Suppressor macrophage treated with lipopolysaccharide for 1 hour (primary cell): Measurements from ENCODE around the gene COLEC12.

Experiments used
- DNase-seq, 3 donors: peaks; one replicate each; pipeline ENCODE4 v3.0.0-alpha.2; 2020 to 2022

The COLEC12 gene

GRCh38 chr18:355678-356077 lies 144.8 kb downstream of the COLEC12 start:
- no peak for DNase-seq

DNA sequence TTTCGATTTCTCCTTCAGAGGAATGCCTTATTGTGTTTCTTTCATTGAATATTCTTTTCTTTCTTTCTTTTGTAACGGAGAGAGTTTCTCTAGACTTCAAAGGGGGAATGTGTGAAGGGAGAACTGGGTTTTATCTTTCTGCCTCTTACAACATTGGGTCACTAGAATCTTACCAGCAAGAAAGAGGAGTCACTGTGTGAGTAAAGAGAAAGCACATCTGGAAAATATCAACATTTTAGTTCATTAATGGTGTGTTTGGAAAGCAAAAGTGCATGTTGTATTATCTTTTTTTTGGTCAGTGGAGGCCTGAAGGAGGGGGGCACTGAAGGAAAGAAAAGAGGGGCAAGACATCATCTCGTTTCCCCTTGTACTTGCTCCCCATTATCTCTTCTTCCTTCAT lies 146.0 kb downstream of the COLEC12 start:
- no peak for DNase-seq

DNA sequence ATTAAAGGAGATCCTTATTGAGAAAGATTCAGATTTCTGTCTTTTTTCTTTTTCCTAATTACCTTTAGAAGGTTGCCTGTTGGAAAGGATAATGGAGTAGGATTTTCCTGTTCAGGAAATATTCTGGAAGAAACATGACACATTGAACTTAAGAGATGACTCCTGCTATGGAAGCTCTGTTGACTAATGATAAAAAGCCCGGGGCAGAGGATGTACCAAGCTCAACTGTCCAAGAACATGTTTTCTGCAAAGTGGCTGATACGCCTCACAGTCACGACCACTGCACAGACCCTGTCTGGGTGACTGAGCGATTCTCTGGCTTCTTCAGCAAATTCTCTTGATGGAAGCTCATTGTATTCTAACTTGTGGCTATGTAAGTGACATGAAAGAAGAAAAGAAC lies 146.5 kb downstream of the COLEC12 start:
- DNase-seq, result peak in 2 of 3 donors; percentile 37 to 44

DNA sequence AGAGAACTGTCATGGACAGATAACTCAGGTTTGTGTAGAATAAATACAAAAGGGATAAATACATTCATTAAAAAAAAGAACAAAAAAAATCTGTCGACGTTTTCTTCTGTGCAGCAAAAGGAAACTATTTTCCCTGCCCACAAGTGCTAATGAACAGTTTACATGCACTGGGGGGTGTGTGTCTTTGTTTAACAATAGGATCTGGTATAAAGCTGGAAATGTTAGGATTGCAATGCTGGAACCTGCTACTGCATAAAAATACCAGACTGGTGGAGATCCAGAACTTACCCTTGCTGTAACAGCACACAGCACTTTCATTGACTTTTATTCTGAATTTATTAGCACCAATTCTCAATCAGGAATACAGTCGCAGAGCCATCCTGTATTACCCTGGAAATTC lies 148.1 kb downstream of the COLEC12 start:
- no peak for DNase-seq

- no peak for DNase-seq
Observed at GRCh38 chr18:350953-351572, 149.4 kb downstream of the COLEC12 start.

- no peak for DNase-seq
Observed at GRCh38 chr18:346600-346999, 153.9 kb downstream of the COLEC12 start.

GRCh38 chr18:341102-341501 lies 159.4 kb downstream of the COLEC12 start:
- DNase-seq, result no peak

- no peak for DNase-seq
Observed at GRCh38 chr18:340044-340443, 160.5 kb downstream of the COLEC12 start.

DNA sequence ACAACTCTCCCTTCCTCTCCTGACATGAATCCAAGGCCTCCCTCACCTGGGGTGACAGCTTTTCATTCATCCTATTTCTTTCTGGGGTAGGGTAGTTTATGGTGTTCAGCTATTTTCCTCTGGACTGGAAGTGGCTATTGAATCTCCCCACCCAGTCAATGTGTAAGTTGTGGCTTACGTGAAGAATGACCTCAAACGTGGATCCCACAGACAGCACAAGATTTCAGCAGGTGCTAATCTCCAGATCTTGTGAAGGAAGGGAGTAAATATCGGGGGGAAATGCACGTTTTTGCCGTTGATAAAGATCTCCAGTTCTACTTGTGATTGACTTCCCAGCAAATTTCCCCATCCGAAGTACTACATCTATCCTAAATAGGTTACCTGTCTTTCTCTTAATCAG lies 161.3 kb downstream of the COLEC12 start:
- no peak for DNase-seq

GRCh38 chr18:336713-337112 lies 163.8 kb downstream of the COLEC12 start:
- DNase-seq, result peak; percentile 62 to 79 (median 68)

DNA sequence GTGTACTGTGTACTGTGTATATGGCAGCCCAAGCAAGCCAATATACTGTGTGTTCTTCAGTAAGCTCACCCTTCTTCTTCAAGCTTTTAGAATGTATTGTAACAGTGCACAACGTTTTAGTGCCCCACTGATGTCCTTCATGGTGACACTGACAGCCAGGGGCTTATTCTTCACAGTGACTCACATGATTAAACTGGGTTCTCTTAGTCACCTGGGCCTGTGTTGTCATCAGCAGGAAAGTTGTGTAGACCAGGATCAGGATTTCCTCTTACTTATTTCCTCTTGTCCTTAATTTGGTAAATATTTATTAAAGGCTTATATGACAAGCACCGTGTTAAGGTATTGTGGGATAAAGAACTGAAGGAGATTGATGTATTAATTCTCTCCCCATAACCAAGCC lies 164.8 kb downstream of the COLEC12 start:
- DNase-seq, result peak; percentile 49 to 70 (median 69)

GRCh38 chr18:334575-335132 lies 165.8 kb downstream of the COLEC12 start:
- no peak for DNase-seq

- no peak for DNase-seq
Observed at GRCh38 chr18:332721-333510, 167.6 kb downstream of the COLEC12 start.

DNA sequence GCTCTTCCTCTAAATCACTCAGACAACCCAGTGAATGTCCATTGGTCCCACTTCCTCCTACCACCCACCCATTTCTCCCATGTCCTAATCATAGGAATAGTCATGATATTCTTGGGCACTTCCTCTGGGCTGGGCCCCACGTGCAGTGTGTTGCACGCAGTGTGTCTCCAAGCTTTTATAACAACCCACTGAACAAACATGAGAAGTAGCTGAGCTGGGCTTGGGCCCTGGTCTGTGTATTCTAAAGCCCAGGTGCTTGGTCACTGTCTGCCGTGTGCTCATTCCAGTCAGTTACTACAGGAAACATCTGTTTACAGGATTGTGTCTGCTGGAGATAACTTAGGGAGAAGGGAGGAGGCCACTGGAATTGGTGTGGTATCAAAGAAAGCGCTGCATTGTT lies 168.5 kb downstream of the COLEC12 start:
- DNase-seq, result peak; percentile 82 to 88 (median 85)

- peak in 2 of 3 donors; percentile 24 to 37 for DNase-seq
Observed at GRCh38 chr18:331221-331821, 169.2 kb downstream of the COLEC12 start.

GRCh38 chr18:328928-329327 lies 171.6 kb downstream of the COLEC12 start:
- no peak for DNase-seq

- no peak for DNase-seq
Observed at GRCh38 chr18:326846-327245, 173.7 kb downstream of the COLEC12 start.

DNA sequence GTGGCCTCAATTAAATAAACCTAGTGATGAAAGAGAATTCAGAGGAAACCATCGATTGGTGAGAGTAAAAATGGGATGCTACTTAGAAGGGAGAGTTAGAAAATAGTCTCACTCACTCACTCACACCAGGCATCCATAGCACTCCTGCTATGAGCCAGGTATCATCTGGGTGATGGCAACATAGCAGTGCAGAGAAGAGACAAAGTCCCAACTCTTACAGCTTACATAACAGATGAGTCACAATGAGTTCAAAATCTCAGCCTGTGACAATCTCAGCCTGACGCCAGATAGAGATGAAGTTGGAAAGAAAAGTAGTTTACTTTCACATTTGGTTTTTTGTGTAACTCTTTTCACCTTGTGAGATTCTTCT lies 177.3 kb downstream of the COLEC12 start:
- peak; percentile 59 to 81 (median 81) for DNase-seq

DNA sequence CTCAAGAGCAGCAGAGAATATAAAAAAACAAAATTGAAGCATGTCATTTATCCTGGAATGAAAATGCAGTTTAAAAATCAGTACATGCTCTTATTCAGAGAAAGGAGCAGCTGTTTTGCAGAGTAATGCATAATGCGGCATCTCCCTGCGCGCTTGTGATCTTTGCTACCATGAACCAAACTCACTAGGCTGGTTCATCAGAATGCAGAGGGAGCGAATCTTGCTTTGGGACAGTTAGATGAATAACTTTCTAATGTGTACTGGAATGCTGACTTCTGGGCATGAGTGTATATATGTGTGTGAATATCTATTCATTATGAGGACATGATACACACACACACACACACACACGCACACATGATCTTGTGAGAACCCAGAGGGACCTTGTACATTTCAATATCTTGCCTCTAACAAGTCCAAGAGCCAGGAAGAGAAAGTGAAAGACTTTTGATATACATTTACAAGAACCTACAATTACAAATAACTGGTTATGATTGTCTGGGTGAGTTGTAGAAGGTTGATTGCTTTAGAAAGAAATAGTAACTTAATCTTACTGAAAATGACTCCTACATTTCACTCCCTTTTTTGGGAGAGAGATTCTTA lies 178.5 kb downstream of the COLEC12 start:
- DNase-seq, result peak in 2 of 3 donors; percentile 18 to 36

DNA sequence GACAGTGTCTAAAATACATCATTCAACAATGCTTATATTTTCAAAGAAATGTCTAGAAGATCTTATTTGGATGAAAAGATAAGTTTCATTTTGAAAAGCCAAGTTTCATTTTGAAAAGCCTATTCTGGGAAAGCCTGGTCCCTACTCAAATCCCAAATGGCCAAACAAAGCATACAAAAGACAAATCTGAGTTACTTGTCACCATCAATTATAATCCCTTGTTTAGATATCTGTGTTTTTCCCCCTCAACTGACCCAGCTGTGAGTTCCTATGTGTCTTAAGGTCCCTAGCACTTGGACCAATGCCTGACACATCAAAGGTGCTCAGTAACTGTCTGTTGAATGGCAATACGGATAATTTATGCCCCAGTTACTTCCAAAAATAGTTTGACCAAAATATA lies 180.3 kb downstream of the COLEC12 start:
- DNase-seq, result no peak

- DNase-seq, result no peak
Observed at GRCh38 chr18:319720-320119, 180.8 kb downstream of the COLEC12 start.

GRCh38 chr18:318791-319291 lies 181.7 kb downstream of the COLEC12 start:
- no peak for DNase-seq

DNA sequence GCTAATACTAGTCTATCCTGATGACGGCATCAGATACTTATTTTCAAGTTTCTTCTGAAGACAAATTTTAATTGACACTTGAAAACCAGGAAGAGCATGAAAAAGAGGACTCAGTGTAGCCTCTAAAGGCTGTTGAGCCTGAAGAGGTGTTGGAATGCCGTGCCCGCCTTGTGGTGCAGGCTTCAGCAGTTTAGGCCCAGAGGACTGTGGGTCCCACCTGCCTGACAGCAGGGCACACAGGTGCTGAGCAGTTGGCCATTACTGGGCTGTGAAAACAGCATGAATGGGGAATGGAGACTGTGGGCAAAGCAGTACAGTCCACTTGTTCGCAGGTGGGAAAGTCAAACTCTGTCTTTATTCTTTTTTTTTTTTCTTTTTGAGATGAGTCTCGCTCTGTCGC lies 182.9 kb downstream of the COLEC12 start:
- no peak for DNase-seq
